Measurements from ENCODE around the gene CYSRT1. TPM values are rescaled to one million over a fixed set of nuclear protein-coding genes. Genes with fewer than 3 reads are reported as not detected.

CYSRT1 gene
- total RNA-seq, 1 experiment from 2014 or later = 1.0 TPM

DNA sequence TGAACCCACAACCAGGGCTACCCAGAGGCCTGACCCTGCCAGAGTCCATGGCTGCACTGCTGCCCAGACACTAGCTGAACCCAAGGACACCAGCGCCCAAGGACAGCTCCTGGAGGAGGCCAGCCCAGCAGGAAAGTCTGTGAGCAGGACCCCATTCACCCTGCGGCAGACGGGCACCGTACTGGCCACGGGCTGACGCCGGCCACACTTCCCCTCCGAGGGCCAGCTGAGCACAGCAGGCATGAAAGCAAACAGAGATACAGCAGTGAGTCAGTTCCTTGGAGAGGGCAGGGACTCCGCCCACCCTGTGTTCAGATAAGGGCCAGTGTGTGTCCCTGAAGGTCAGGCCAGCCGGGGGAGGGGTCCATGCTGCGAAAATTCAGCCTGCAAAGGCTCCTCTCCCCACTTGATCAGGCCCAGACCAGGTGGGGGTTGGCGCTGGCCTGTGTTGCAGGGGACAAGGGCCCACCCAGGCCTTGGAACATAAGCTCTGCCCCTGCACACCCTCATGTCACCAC lies 6.2 kb upstream of the CYSRT1 start:
- TF ChIP-seq, protein P1, sequence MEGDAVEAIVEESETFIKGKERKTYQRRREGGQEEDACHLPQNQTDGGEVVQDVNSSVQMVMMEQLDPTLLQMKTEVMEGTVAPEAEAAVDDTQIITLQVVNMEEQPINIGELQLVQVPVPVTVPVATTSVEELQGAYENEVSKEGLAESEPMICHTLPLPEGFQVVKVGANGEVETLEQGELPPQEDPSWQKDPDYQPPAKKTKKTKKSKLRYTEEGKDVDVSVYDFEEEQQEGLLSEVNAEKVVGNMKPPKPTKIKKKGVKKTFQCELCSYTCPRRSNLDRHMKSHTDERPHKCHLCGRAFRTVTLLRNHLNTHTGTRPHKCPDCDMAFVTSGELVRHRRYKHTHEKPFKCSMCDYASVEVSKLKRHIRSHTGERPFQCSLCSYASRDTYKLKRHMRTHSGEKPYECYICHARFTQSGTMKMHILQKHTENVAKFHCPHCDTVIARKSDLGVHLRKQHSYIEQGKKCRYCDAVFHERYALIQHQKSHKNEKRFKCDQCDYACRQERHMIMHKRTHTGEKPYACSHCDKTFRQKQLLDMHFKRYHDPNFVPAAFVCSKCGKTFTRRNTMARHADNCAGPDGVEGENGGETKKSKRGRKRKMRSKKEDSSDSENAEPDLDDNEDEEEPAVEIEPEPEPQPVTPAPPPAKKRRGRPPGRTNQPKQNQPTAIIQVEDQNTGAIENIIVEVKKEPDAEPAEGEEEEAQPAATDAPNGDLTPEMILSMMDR (conservative IDR thresholded peaks at IDR 0.05) = no peak
- no peak for DNase-seq
- H3K23ac ChIP-seq (ENCODE audit: insufficient read length, low read depth, low read length) = no peak overlapping the region
- no peaks in the 10 kb centered on the region for H4K20me1 ChIP-seq (ENCODE audit: control insufficient read depth, insufficient read depth, insufficient read length)
- no peaks in the 10 kb centered on the region for H3K79me1 ChIP-seq (ENCODE audit: insufficient read depth, low read depth, low read length, poor library complexity, severe bottlenecking)
- no peak overlapping the region for H2BK120ac ChIP-seq (ENCODE audit: low read depth, low read length, poor library complexity, severe bottlenecking)
- no peak overlapping the region for H2BK12ac ChIP-seq (ENCODE audit: insufficient read length, low read depth, low read length)
- no peaks in the 10 kb centered on the region for H3K79me2 ChIP-seq (ENCODE audit: insufficient read depth, low read length)
- H4K5ac ChIP-seq (ENCODE audit: insufficient read length, low read depth, low read length) = no peak overlapping the region
- H2BK15ac ChIP-seq (ENCODE audit: low read depth, low read length) = no peak overlapping the region
- H3K23me2 ChIP-seq (ENCODE audit: insufficient read length, low read depth, low read length, poor library complexity, severe bottlenecking) = peaks cover 12% of the 10 kb centered on the region
- Mint-ChIP-seq H3K4me3 (no peak overlapping the region; a peak in 1 of 5 replicates), H3K4me1 (peaks cover 4 to 8% of the 10 kb centered on the region in 2 experiments), H3K27me3 (ENCODE audit: low read depth) (no peaks in the 10 kb centered on the region), H3K9me3 (no peaks in the 10 kb centered on the region), H3K36me3 (ENCODE audit: insufficient read depth in 1 of 3, low read depth in 3 of 3) (peaks cover 3 to 19% (median 5%) of the 10 kb centered on the region in 3 experiments; a peak in 3 of 7 replicates), H3K27ac (0 out of 7 replicates have a peak overlapping the region, but pooled peaks of 1 of the 3 experiments have one; percentile 57)
- no peak overlapping the region for H3K56ac ChIP-seq (ENCODE audit: insufficient read length, low read depth, low read length)
- no peak overlapping the region for H2BK5ac ChIP-seq (ENCODE audit: insufficient read length, low read length)
- H3K4ac ChIP-seq (ENCODE audit: low read depth, low read length) = no peak overlapping the region
- H3K4me2 ChIP-seq (ENCODE audit: insufficient read depth, insufficient read length, low read length) = no peak overlapping the region
- H4K91ac ChIP-seq (ENCODE audit: insufficient read length, low read depth, low read length) = no peak overlapping the region
- no peak overlapping the region for H3K9ac ChIP-seq (ENCODE audit: extremely low read depth, insufficient read length, low read length)
- H3K4me1 ChIP-seq (ENCODE audit: insufficient read depth, low read length) = no peaks in the 10 kb centered on the region; the same call in 1 of the 2 replicates
- no peak overlapping the region for H4K8ac ChIP-seq (replicated peaks; ENCODE audit: insufficient read length, low read depth, low read length)
- no peak overlapping the region for H3T11ph ChIP-seq (ENCODE audit: low read length)
- no peak overlapping the region for H2AFZ ChIP-seq (ENCODE audit: low read length)
- WGBS (ENCODE audit: extremely low coverage, insufficient read length, low lambda C conversion rate) = no CpG with 5 or more reads among the region's 12 CpGs
- no peak overlapping the region for H3K18ac ChIP-seq (ENCODE audit: insufficient read length, low read depth, low read length)
- no peak overlapping the region for H2BK20ac ChIP-seq (ENCODE audit: low read depth, low read length, poor library complexity, severe bottlenecking)
- H2AK5ac ChIP-seq (ENCODE audit: insufficient read length, low read length) = no peak overlapping the region
- H3K14ac ChIP-seq (ENCODE audit: insufficient read depth, low read length) = no peak overlapping the region
- no peaks in the 10 kb centered on the region for H3K9me3 ChIP-seq (ENCODE audit: control insufficient read depth, low read depth, low read length)
- no peak overlapping the region for H3K27ac ChIP-seq (ENCODE audit: insufficient read length, low read depth, low read length)
- no peaks in the 10 kb centered on the region for H3K27me3 ChIP-seq (ENCODE audit: insufficient read depth, low read length)

Data from H9 (cell line).